ENCODE measurements around the gene SERPINH1. TPM values are rescaled to one million over a fixed set of nuclear protein-coding genes. Genes with fewer than 3 reads are reported as not detected.
A peak's percentile ranks its signal among the peaks of the same experiment; 100 is the strongest.

SERPINH1 gene
- total and polyA plus RNA-seq, 2 donors (not counting 3 experiments of a cell fraction or from before 2014, with no cell fraction given) = 409 to 816 TPM

DNA sequence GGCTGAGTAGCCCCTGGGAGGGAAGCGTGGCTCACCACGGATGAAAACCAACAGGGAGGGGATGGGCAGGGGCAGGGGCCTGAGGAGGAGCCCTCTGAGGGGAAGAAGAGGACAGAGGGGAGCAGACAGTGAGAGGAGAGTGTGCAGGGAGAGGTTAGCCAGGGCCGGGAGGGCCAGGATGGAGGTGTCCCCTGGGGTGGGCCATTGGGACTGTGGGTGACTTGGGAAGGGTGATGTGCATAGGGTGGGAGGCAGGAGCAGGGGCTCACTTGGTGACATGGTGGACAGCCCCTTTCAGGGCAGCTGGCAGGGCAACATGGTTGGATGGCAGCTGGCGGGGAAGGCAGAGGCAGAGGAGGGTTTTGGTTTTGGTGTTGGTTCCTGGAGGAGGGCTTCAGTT is 30.7 kb upstream of the SERPINH1 start:
- intact Hi-C loops (cut with micrococcal nuclease) = no loop called here
- BruUV-seq (replicated peaks) = no TSS peak
- TF ChIP-seq, protein P1, sequence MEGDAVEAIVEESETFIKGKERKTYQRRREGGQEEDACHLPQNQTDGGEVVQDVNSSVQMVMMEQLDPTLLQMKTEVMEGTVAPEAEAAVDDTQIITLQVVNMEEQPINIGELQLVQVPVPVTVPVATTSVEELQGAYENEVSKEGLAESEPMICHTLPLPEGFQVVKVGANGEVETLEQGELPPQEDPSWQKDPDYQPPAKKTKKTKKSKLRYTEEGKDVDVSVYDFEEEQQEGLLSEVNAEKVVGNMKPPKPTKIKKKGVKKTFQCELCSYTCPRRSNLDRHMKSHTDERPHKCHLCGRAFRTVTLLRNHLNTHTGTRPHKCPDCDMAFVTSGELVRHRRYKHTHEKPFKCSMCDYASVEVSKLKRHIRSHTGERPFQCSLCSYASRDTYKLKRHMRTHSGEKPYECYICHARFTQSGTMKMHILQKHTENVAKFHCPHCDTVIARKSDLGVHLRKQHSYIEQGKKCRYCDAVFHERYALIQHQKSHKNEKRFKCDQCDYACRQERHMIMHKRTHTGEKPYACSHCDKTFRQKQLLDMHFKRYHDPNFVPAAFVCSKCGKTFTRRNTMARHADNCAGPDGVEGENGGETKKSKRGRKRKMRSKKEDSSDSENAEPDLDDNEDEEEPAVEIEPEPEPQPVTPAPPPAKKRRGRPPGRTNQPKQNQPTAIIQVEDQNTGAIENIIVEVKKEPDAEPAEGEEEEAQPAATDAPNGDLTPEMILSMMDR (IDR thresholded peaks at IDR 0.05; ENCODE audit: extremely low read depth in 1 of 2, insufficient read depth in 1 of 2, low read depth in 1 of 2, low read length in 2 of 2) = no peak
- TF ChIP-seq JUN (IDR thresholded peaks at IDR 0.05; ENCODE audit: borderline replicate concordance, insufficient read depth, insufficient read length, low read depth) = no peak
- H3K27me3 ChIP-seq (ENCODE audit: control insufficient read depth in 2 of 2, insufficient read depth in 2 of 2, low read length in 2 of 2) = no peaks in the 10 kb centered on the region
- no peaks in the 10 kb centered on the region for H3K36me3 ChIP-seq (ENCODE audit: control insufficient read depth in 2 of 2, extremely low read depth in 1 of 2, insufficient read depth in 2 of 2, low read length in 2 of 2)
- no peak overlapping the region for H3K4me2 ChIP-seq (ENCODE audit: insufficient read depth, low read length)
- H3K4me1 ChIP-seq (ENCODE audit: control insufficient read depth, extremely low read depth, insufficient read depth, low read length) = peaks cover 10% of the 10 kb centered on the region
- no peak overlapping the region for H3K27ac ChIP-seq (ENCODE audit: insufficient read depth, low read depth, low read length)
- FAIRE-seq (no peak), DNase-seq (ENCODE audit: low read depth, low spot score) (no peak)
- no peak overlapping the region for H2AFZ ChIP-seq (ENCODE audit: low read depth, low read length)
- ChIA-PET POLR2A (no interaction called here), CTCF (interaction anchor here (0.8 to 7.2 kb wide), 13 partner anchors 8 to 251 kb away, joined by 3 to 115 read pairs (median 5); no protein-coding TSS in a partner anchor)
- dilution Hi-C loops (cut with MboI; ENCODE audit: extremely low pct_ligation_motif_present, low sequenced_read_pairs) = loop anchor here (10.0 kb wide), 1 partner anchor 87 kb away; no protein-coding TSS in a partner anchor
- no peaks in the 10 kb centered on the region for H3K9me3 ChIP-seq (replicated peaks; ENCODE audit: control insufficient read depth, insufficient read depth, low read length)
- no peaks in the 10 kb centered on the region for H3K9me1 ChIP-seq (replicated peaks; ENCODE audit: control insufficient read depth, extremely low read depth, insufficient read depth, low read length)
- no peak overlapping the region for H3K9ac ChIP-seq (replicated peaks; ENCODE audit: extremely low read depth, insufficient read depth, low read length)
- no peaks in the 10 kb centered on the region for H4K20me1 ChIP-seq (replicated peaks; ENCODE audit: control insufficient read depth, extremely low read depth, insufficient read depth, low read length)
- no peak overlapping the region for H3K4me3 ChIP-seq (replicated peaks in 1 of 3; ENCODE audit: insufficient read depth in 1 of 3, low read depth in 1 of 3, low read length in 3 of 3)
- no peaks in the 10 kb centered on the region for H3K79me2 ChIP-seq (ENCODE audit: control insufficient read depth, insufficient read depth, low read length)

DNA sequence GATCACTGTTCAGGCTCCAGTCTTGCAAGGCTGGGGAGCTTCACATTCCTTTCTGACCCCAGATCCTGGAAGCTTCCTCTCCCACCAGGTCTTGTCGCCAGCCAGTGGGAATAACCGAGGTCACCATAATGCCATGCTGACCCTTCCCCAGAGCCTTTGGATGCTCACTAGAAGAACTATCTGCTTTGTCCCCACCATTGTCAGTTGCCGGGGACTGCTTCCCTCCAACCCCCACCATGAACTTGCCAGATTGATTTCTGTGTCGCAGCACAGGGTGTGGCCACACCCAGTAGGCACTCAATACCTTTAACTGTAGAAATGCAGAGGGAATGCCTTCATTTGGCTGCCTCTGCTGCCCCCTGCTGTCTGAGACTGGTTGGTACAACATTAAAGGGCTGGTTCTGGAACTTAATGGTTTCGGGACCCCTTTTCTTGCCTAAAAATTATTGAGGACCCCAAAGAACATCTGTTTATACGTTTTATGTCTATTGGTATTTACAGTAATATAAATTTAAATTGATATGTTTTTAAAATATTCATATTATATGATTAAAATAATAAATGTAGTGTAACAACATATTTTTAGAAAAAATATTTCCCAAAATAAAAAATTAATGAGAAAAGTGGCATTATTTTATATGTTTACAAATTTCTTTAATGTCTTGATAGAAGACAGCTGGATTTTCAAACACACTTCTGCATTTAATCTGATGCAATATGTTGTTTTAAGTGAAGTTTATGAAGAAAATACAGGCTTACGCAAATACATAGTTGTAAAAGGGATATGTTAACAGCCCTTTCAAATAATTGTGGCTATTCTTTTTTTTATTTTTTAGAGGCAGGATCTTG is 29.6 kb upstream of the SERPINH1 start:
- Histone ChIP-seq H3K4me3 (replicated peaks in 1 of 3; ENCODE audit: insufficient read depth in 1 of 3, low read depth in 1 of 3, low read length in 3 of 3) (no peak overlapping the region), H4K20me1 (replicated peaks; ENCODE audit: control insufficient read depth, extremely low read depth, insufficient read depth, low read length) (no peaks in the 10 kb centered on the region), H3K9me3 (replicated peaks; ENCODE audit: control insufficient read depth, insufficient read depth, low read length) (no peaks in the 10 kb centered on the region), H2AFZ (ENCODE audit: low read depth, low read length) (no peak overlapping the region), H3K9ac (replicated peaks; ENCODE audit: extremely low read depth, insufficient read depth, low read length) (no peak overlapping the region), H3K36me3 (ENCODE audit: control insufficient read depth in 2 of 2, extremely low read depth in 1 of 2, insufficient read depth in 2 of 2, low read length in 2 of 2) (no peaks in the 10 kb centered on the region), H3K4me2 (ENCODE audit: insufficient read depth, low read length) (no peak overlapping the region), H3K4me1 (ENCODE audit: control insufficient read depth, extremely low read depth, insufficient read depth, low read length) (peaks cover 13% of the 10 kb centered on the region), H3K27ac (ENCODE audit: insufficient read depth, low read depth, low read length) (no peak overlapping the region), H3K9me1 (replicated peaks; ENCODE audit: control insufficient read depth, extremely low read depth, insufficient read depth, low read length) (no peaks in the 10 kb centered on the region), H3K27me3 (ENCODE audit: control insufficient read depth in 2 of 2, insufficient read depth in 2 of 2, low read length in 2 of 2) (no peaks in the 10 kb centered on the region), H3K79me2 (ENCODE audit: control insufficient read depth, insufficient read depth, low read length) (no peaks in the 10 kb centered on the region)
- intact Hi-C loops (cut with micrococcal nuclease) (loop anchor here (1.0 to 2.0 kb wide), 4 partner anchors 87 to 252 kb away; no protein-coding TSS in a partner anchor), dilution Hi-C loops (cut with MboI; ENCODE audit: extremely low pct_ligation_motif_present, low sequenced_read_pairs) (loop anchor here (10.0 kb wide), 1 partner anchor 88 kb away; no protein-coding TSS in a partner anchor)
- no TSS peak for BruUV-seq (replicated peaks)
- FAIRE-seq (peak; percentile 94), DNase-seq (ENCODE audit: low read depth, low spot score) (peak; percentile 76)
- ChIA-PET CTCF (interaction anchor here (0.6 to 7.2 kb wide), 18 partner anchors 9 to 252 kb away, joined by 3 to 115 read pairs (median 4); no protein-coding TSS in a partner anchor), POLR2A (no interaction called here)
- TF ChIP-seq POLR2AphosphoS5 (IDR thresholded peaks at IDR 0.05; ENCODE audit: insufficient read depth, low read depth, low read length) (no peak), MYC (IDR thresholded peaks at IDR 0.05; ENCODE audit: low read depth, low read length) (no peak), POLR2A (IDR thresholded peaks at IDR 0.05; ENCODE audit: low read depth, low read length) (no peak)
- TF ChIP-seq, protein P1 (IDR thresholded peaks at IDR 0.05; ENCODE audit: extremely low read depth in 1 of 2, insufficient read depth in 1 of 2, low read depth in 1 of 2, low read length in 2 of 2) = peak; percentile 72 to 78
